ENCODE results near the gene TRAPPC3L. TPM values are rescaled to one million over a fixed set of nuclear protein-coding genes. Genes with fewer than 3 reads are reported as not detected.
A peak's percentile ranks its signal among the peaks of the same experiment; 100 is the strongest.

TRAPPC3L gene
- total RNA-seq, 1 experiment from 2014 or later, result not detected

DNA sequence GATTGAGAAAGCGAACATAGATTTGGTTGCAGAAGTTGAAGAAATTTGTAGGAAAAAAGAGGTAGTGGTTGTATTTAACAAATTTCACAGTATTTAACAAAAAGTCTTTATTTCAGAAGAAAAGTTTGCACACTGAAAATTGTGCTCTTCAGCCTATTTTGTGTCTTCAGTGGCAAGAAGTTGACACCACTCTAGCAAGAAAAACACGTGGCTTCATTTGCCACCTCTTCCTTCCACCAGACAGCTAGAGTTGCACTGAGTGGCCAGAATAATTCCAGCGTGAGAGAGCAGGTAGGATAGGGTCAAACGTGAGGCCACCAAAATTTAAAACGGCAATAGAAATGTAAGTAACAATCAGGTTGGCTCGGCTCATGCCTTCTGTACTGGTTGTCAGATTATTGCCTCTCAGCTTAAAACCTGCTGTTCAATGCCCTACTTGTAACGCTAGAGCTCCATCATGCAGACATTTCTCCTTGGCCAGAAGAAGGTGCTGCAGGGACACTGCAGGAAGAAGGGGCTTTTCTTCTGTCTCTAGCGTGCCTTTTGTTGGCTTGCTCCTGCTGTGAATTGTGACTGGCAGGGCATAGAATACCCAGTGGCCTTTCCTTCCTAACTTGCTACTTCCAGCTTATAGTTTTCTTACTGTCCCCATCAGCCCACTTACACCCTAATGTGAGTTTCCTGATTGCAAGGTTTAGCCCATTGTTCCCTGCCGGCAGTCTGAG, 12.1 kb downstream of the TRAPPC3L start:
- no CpG with 5 or more reads among the region's 9 CpGs for WGBS (ENCODE audit: extremely low coverage, insufficient read length, low lambda C conversion rate)
- Mint-ChIP-seq H3K27ac (no peak overlapping the region; a peak in 1 of 7 replicates), H3K9me3 (no peaks in the 10 kb centered on the region), H3K27me3 (ENCODE audit: low read depth) (no peaks in the 10 kb centered on the region), H3K4me1 (peaks cover 38 to 43% of the 10 kb centered on the region in 2 experiments), H3K36me3 (ENCODE audit: insufficient read depth in 1 of 3, low read depth in 3 of 3) (no peaks in the 10 kb centered on the region), H3K4me3 (peak overlapping the region in 1 of 2 experiments; percentile 12; a peak in 1 of 5 replicates)
- no peak overlapping the region for H4K91ac ChIP-seq (ENCODE audit: insufficient read length, low read depth, low read length)
- H2AK5ac ChIP-seq (ENCODE audit: insufficient read length, low read length), result no peak overlapping the region
- no peaks in the 10 kb centered on the region for H3K23me2 ChIP-seq (ENCODE audit: insufficient read length, low read depth, low read length, poor library complexity, severe bottlenecking)
- peaks cover 8% of the 10 kb centered on the region; the same call in 1 of the 2 replicates for H3K4me1 ChIP-seq (ENCODE audit: insufficient read depth, low read length)
- no peak overlapping the region for H3K56ac ChIP-seq (ENCODE audit: insufficient read length, low read depth, low read length)
- H2BK5ac ChIP-seq (ENCODE audit: insufficient read length, low read length), result no peak overlapping the region
- no peak overlapping the region for H4K5ac ChIP-seq (ENCODE audit: insufficient read length, low read depth, low read length)
- peak overlapping the region; percentile 50 for H2AFZ ChIP-seq (ENCODE audit: low read length)
- H3K18ac ChIP-seq (ENCODE audit: insufficient read length, low read depth, low read length), result no peak overlapping the region
- DNase-seq, result peak; percentile 58
- H3K9me3 ChIP-seq (ENCODE audit: control insufficient read depth, low read depth, low read length), result no peaks in the 10 kb centered on the region
- no peaks in the 10 kb centered on the region for H4K20me1 ChIP-seq (ENCODE audit: control insufficient read depth, insufficient read depth, insufficient read length)
- no peak overlapping the region for H2BK15ac ChIP-seq (ENCODE audit: low read depth, low read length)
- TF ChIP-seq, protein P1, sequence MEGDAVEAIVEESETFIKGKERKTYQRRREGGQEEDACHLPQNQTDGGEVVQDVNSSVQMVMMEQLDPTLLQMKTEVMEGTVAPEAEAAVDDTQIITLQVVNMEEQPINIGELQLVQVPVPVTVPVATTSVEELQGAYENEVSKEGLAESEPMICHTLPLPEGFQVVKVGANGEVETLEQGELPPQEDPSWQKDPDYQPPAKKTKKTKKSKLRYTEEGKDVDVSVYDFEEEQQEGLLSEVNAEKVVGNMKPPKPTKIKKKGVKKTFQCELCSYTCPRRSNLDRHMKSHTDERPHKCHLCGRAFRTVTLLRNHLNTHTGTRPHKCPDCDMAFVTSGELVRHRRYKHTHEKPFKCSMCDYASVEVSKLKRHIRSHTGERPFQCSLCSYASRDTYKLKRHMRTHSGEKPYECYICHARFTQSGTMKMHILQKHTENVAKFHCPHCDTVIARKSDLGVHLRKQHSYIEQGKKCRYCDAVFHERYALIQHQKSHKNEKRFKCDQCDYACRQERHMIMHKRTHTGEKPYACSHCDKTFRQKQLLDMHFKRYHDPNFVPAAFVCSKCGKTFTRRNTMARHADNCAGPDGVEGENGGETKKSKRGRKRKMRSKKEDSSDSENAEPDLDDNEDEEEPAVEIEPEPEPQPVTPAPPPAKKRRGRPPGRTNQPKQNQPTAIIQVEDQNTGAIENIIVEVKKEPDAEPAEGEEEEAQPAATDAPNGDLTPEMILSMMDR (conservative IDR thresholded peaks at IDR 0.05), result peak; percentile 39; the same call in 2 of the 3 replicates
- H3K79me1 ChIP-seq (ENCODE audit: insufficient read depth, low read depth, low read length, poor library complexity, severe bottlenecking), result no peaks in the 10 kb centered on the region
- H2BK12ac ChIP-seq (ENCODE audit: insufficient read length, low read depth, low read length), result no peak overlapping the region
- no peak overlapping the region for H3K27ac ChIP-seq (ENCODE audit: insufficient read length, low read depth, low read length)
- no peak overlapping the region for H2BK20ac ChIP-seq (ENCODE audit: low read depth, low read length, poor library complexity, severe bottlenecking)
- H3K27me3 ChIP-seq (ENCODE audit: insufficient read depth, low read length), result no peaks in the 10 kb centered on the region
- H3K79me2 ChIP-seq (ENCODE audit: insufficient read depth, low read length), result no peaks in the 10 kb centered on the region
- H3K4ac ChIP-seq (ENCODE audit: low read depth, low read length), result no peak overlapping the region
- no peak overlapping the region for H3K4me2 ChIP-seq (ENCODE audit: insufficient read depth, insufficient read length, low read length)
- no peak overlapping the region for H3T11ph ChIP-seq (ENCODE audit: low read length)
- no peak overlapping the region for H3K23ac ChIP-seq (ENCODE audit: insufficient read length, low read depth, low read length)
- H3K9ac ChIP-seq (ENCODE audit: extremely low read depth, insufficient read length, low read length), result no peak overlapping the region
- H3K14ac ChIP-seq (ENCODE audit: insufficient read depth, low read length), result no peak overlapping the region
- no peak overlapping the region for H4K8ac ChIP-seq (replicated peaks; ENCODE audit: insufficient read length, low read depth, low read length)
- H2BK120ac ChIP-seq (ENCODE audit: low read depth, low read length, poor library complexity, severe bottlenecking), result no peak overlapping the region

All from H9 (cell line).